HepG2 (cell line): ENCODE data around the gene TSPAN31. TPM values are rescaled to one million over a fixed set of nuclear protein-coding genes. Genes with fewer than 3 reads are reported as not detected.

Source experiments
- ASH2L ChIP-seq: fragments of 300-600, 200-600 bp; sonication (generic); IDR thresholded peaks from 2 replicates; pipeline ENCODE4 v1.7.0; 2017; ENCODE audit warnings: low read depth, mild to moderate bottlenecking, moderate library complexity, mixed read lengths, low read length; ENCODE audit not compliant: insufficient read length
- CEBPB ChIP-seq: IDR thresholded peaks from 2 replicates; pipeline ENCODE4 v1.6.1; 2011; ENCODE audit warnings: low read depth, low read length, improper control_type of control experiment, borderline replicate concordance
- IKZF1 ChIP-seq: fragments of 450-650 bp; IDR thresholded peaks from 2 replicates; pipeline ENCODE4 v1.7.1; 2016
- KMT2A ChIP-seq: sonication (generic); formaldehyde crosslinking; IDR thresholded peaks from 2 replicates; pipeline ENCODE4 v1.4.0; 2020; ENCODE audit warnings: missing genetic modification reagents
- MXI1 ChIP-seq: IDR thresholded peaks from 3 replicates; pipeline ENCODE4 v1.6.1; 2012; ENCODE audit warnings: low read depth, low read length, inconsistent platforms, borderline replicate concordance
- ZC3H4 ChIP-seq: sonication (generic); formaldehyde crosslinking; IDR thresholded peaks from 2 replicates; pipeline ENCODE4 v1.4.0; 2020; ENCODE audit warnings: missing genetic modification reagents, borderline replicate concordance
- ZHX2 ChIP-seq, 2 experiments: sonication (generic) in 1 of 2; formaldehyde crosslinking in 1 of 2; IDR thresholded peaks; 2 replicates each; pipeline versions ENCODE4 v1.6.1 to v1.9.0; 2014 to 2022; ENCODE audit warnings: antibody characterized with exemption in 1 of 2, borderline replicate concordance in 1 of 2, inconsistent platforms in 1 of 2, low read depth in 1 of 2, missing genetic modification reagents in 1 of 2
- ZMYM3 ChIP-seq: sonication (generic); formaldehyde crosslinking; IDR thresholded peaks from 2 replicates; pipeline ENCODE4 v1.5.1; 2020; ENCODE audit warnings: mild to moderate bottlenecking, missing genetic modification reagents
- ZNF841 ChIP-seq: sonication (generic); formaldehyde crosslinking; IDR thresholded peaks from 2 replicates; pipeline ENCODE4 v1.8.1; 2023; ENCODE audit warnings: missing genetic modification reagents, borderline replicate concordance
- polyA plus RNA-seq, 8 experiments: library from polyadenylated mRNA; depleted of rRNA in 3 of 8; stranded (reverse) in 7 of 8; unstranded in 1 of 8; fragments of >200 nt; fragmentation: Illumina TruSeq in 4 of 8; extraction: Trizol in 4 of 8; gene quantifications; 2 replicates each; pipeline versions ENCODE4 v1.2.1 to v1.2.3, GENCODE V29; 2011 to 2016; ENCODE audit warnings: low read depth in 4 of 8, missing spikeins in 1 of 8, mixed read lengths in 1 of 8; ENCODE audit not compliant: insufficient read depth in 1 of 8
- total RNA-seq, 5 experiments: library from RNA; depleted of rRNA; stranded (reverse); fragments of >200 nt; fragmentation: Illumina TruSeq; extraction: Trizol; gene quantifications; 2 replicates each; pipeline ENCODE4 v1.2.3, GENCODE V29; 2016; ENCODE audit warnings: low read depth in 1 of 5
- TF ChIP-seq, protein P1 (sequence below): sonication (generic); formaldehyde crosslinking; IDR thresholded peaks from 2 replicates; pipeline ENCODE4 v1.5.0; 2020; ENCODE audit warnings: missing genetic modification reagents
- TF ChIP-seq, protein P2 (sequence below): sonication (generic); formaldehyde crosslinking; conservative IDR thresholded peaks from 2 replicates; pipeline ENCODE4 v1.4.0; 2020; ENCODE audit warnings: mild to moderate bottlenecking, missing genetic modification reagents, moderate library complexity
- TF ChIP-seq, protein P3 (sequence below): sonication (generic); formaldehyde crosslinking; conservative IDR thresholded peaks from 2 replicates; pipeline ENCODE4 v1.4.0; 2020; ENCODE audit warnings: missing genetic modification reagents
- TF ChIP-seq, protein P4 (sequence below): sonication (generic); formaldehyde crosslinking; IDR thresholded peaks from 2 replicates; pipeline ENCODE4 v1.5.1; 2020; ENCODE audit warnings: missing genetic modification reagents, mild to moderate bottlenecking, borderline replicate concordance

The TSPAN31 gene
- total and polyA plus RNA-seq, 2 of the 13 experiments (the other 11 are each of a cell fraction or from before 2014, with no cell fraction given) = 10.4 to 24.6 TPM

- TF ChIP-seq, protein P1, sequence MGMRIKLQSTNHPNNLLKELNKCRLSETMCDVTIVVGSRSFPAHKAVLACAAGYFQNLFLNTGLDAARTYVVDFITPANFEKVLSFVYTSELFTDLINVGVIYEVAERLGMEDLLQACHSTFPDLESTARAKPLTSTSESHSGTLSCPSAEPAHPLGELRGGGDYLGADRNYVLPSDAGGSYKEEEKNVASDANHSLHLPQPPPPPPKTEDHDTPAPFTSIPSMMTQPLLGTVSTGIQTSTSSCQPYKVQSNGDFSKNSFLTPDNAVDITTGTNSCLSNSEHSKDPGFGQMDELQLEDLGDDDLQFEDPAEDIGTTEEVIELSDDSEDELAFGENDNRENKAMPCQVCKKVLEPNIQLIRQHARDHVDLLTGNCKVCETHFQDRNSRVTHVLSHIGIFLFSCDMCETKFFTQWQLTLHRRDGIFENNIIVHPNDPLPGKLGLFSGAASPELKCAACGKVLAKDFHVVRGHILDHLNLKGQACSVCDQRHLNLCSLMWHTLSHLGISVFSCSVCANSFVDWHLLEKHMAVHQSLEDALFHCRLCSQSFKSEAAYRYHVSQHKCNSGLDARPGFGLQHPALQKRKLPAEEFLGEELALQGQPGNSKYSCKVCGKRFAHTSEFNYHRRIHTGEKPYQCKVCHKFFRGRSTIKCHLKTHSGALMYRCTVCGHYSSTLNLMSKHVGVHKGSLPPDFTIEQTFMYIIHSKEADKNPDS (CRISPR knock-in tag) = no peak
- TF ChIP-seq MXI1 (no peak), ASH2L (peak; percentile 16), ZNF841 (CRISPR knock-in tag) (no peak), ZHX2 (IDR thresholded peaks at IDR 0.05; ENCODE audit: low read depth) (no peak), ZHX2 (CRISPR knock-in tag; IDR thresholded peaks at IDR 0.05; ENCODE audit: borderline replicate concordance) (no peak), ZMYM3 (CRISPR knock-in tag) (no peak), KMT2A (CRISPR knock-in tag) (peak; percentile 56; the same call in 1 of the 2 replicates), ZC3H4 (CRISPR knock-in tag) (no peak), CEBPB (no peak), IKZF1 (no peak)
- TF ChIP-seq, protein P2, sequence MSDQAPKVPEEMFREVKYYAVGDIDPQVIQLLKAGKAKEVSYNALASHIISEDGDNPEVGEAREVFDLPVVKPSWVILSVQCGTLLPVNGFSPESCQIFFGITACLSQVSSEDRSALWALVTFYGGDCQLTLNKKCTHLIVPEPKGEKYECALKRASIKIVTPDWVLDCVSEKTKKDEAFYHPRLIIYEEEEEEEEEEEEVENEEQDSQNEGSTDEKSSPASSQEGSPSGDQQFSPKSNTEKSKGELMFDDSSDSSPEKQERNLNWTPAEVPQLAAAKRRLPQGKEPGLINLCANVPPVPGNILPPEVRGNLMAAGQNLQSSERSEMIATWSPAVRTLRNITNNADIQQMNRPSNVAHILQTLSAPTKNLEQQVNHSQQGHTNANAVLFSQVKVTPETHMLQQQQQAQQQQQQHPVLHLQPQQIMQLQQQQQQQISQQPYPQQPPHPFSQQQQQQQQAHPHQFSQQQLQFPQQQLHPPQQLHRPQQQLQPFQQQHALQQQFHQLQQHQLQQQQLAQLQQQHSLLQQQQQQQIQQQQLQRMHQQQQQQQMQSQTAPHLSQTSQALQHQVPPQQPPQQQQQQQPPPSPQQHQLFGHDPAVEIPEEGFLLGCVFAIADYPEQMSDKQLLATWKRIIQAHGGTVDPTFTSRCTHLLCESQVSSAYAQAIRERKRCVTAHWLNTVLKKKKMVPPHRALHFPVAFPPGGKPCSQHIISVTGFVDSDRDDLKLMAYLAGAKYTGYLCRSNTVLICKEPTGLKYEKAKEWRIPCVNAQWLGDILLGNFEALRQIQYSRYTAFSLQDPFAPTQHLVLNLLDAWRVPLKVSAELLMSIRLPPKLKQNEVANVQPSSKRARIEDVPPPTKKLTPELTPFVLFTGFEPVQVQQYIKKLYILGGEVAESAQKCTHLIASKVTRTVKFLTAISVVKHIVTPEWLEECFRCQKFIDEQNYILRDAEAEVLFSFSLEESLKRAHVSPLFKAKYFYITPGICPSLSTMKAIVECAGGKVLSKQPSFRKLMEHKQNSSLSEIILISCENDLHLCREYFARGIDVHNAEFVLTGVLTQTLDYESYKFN (CRISPR knock-in tag) = peak; percentile 13; the same call in 1 of the 2 replicates
- TF ChIP-seq, protein P3, sequence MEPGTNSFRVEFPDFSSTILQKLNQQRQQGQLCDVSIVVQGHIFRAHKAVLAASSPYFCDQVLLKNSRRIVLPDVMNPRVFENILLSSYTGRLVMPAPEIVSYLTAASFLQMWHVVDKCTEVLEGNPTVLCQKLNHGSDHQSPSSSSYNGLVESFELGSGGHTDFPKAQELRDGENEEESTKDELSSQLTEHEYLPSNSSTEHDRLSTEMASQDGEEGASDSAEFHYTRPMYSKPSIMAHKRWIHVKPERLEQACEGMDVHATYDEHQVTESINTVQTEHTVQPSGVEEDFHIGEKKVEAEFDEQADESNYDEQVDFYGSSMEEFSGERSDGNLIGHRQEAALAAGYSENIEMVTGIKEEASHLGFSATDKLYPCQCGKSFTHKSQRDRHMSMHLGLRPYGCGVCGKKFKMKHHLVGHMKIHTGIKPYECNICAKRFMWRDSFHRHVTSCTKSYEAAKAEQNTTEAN = no peak
- TF ChIP-seq, protein P4, sequence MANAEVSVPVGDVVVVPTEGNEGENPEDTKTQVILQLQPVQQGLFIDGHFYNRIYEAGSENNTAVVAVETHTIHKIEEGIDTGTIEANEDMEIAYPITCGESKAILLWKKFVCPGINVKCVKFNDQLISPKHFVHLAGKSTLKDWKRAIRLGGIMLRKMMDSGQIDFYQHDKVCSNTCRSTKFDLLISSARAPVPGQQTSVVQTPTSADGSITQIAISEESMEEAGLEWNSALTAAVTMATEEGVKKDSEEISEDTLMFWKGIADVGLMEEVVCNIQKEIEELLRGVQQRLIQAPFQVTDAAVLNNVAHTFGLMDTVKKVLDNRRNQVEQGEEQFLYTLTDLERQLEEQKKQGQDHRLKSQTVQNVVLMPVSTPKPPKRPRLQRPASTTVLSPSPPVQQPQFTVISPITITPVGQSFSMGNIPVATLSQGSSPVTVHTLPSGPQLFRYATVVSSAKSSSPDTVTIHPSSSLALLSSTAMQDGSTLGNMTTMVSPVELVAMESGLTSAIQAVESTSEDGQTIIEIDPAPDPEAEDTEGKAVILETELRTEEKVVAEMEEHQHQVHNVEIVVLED (CRISPR knock-in tag) = peak; percentile 34; the same call in 1 of the 2 replicates
These were observed 20.3 kb downstream of the TSPAN31 start (continued) for GRCh38 chr12:57765003-57765697.
